Cardiac ventricle fibroblast (primary cell): ENCODE data around the gene CFAP97. TPM values are rescaled to one million over a fixed set of nuclear protein-coding genes. Genes with fewer than 3 reads are reported as not detected.

Experiments
- total RNA-seq: library from RNA; depleted of rRNA; stranded (reverse); fragments of >200 nt; gene quantifications from 2 replicates; pipeline ENCODE4 v1.2.3, GENCODE V29; 2015

Gene CFAP97
- 24.8 and 29.1 TPM in 2 replicates for total RNA-seq

DNA sequence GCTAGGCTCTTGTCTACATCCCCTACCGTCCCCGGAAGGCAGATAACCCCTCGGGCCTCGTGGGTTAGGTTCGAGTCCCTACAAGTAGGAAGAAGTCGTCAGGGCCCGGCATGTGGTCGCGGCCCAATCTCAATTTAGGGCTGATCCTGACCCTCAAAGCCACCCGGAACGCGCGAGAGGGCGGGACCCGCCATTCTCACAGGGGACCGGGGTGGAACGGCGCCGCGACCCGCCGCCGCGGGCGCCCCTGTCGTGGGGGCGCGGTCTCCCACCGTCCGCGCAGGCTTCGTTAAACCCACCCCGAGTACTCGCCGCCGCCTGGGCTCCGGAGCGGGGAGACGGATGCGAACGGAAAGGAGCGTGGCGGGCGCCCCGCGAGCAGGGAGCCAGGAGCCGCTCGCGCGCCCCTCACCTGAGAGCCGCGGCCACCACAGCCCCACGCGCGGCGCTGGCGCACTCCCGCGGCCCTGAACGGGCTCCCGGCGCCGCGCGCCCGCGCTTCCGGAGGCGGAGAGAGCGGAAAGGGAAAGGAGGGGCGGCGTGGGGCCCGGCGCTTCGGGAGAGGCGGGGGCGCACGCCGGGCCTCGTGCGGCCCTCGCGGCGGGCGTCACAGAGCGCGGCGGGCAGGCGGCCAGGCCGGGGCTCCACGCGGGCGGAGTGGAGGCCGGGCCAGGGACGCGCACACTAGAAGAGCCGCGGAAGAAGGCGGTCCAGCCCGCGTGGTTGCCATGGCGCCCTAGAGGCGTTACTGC lies at the start of gene CFAP97:
Gene CFAP97 (minus strand): TSS at position 515 of the 752 bp plus-strand sequence. CDS start 12,804 bp downstream, outside the sequence.

DNA sequence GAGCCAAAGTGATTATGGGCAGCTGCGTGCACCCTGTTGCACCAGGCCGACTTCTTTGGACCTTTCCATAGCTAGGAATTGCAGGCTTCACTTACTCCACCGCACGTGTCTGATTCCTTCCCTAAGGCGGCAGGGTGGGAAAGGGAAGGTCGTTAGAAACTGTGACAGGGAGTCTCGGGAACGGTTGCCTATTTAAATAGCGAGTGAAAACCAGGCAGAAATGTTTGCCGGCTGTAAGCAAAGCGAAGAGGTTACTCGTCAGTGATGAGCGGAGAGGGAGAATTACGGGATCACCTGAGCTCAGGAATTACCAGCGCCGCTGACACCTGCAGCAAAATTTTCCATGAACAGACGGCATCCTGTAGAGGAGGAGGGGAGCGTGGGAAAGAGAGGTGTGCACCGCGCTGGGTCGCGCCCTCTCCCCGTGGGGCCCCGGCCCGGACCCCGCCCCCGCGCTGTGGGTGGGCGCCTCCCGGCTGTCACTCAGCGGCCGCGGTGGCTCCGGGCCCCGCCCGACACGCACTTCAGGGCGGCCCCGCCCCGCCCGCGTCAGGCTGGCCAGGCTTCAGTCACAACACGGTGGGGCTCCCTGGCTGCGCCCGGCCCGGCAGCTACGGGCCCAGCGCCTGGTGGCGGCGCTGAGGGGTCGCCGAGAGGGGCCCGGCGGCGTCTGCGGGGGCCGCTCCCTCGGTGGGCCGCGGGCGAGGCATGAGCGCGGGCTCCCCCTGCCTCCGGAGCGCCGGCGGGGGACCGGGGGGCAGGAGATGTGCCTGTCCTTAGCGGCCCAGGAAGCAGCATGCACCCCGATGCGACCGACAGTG lies 5.4 kb upstream of the CFAP97 start, which contains the start of gene SNX25:
Gene SNX25 (plus strand): TSS at position 568 of the 821 bp plus-strand sequence. CDS start 229 bp downstream, at position 797.

DNA sequence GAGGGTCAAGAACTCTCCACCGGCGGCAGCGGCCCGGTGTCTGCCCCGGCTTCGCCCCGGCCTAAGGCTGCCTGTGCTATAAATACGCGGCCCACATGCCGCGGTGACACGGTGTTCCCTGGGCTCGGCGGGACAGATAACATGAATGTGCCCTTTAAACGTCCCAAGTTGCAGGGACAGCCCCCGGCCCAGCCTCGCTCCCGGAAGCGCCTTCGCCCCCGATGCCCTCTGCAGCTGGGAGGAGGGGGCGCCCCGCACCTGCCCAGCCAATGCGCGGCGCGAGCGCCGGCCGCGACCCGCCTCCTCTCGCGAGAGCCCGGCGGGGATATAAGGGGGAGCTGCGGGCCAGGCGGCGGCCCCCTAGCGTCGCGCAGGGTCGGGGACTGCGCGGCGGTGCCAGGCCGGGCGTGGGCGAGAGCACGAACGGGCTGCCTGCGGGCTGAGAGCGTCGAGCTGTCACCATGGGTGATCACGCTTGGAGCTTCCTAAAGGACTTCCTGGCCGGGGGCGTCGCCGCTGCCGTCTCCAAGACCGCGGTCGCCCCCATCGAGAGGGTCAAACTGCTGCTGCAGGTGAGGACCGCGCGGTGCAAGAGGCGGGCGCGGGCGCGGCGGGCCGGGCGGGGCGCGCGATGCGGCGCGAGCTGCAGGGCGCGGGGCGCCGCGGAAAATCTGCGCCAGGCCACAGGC lies 60.7 kb downstream of the CFAP97 start, which contains the start of gene SLC25A4:
Gene SLC25A4 (plus strand): TSS at position 355 of the 689 bp plus-strand sequence. CDS start 107 bp downstream, at position 462.

Other genes with a start within 250 kb of the CFAP97 start
- gene HELT, start 185.5 kb downstream of the CFAP97 start, total RNA-seq, result not detected in 2 replicates
- gene SLC25A4, start 60.7 kb downstream of the CFAP97 start, total RNA-seq, result 4.2 and 7.7 TPM in 2 replicates
- 11.4 and 11.8 TPM in 2 replicates for gene SNX25, start 5.6 kb upstream of the CFAP97 start, total RNA-seq
- gene LRP2BP, start 191.9 kb upstream of the CFAP97 start, total RNA-seq, result 0.37 and 1.1 TPM in 2 replicates
- 5.7 and 6.9 TPM in 2 replicates for gene ANKRD37, start 192.8 kb upstream of the CFAP97 start, total RNA-seq
- 20.9 and 22.2 TPM in 2 replicates for gene UFSP2, start 222.0 kb upstream of the CFAP97 start, total RNA-seq